NB4 (cell line): Measurements from ENCODE around the gene CD46.

ENCODE experiments used
- MAX ChIP-seq: IDR thresholded peaks from 2 replicates; pipeline ENCODE4 v1.6.1; 2011; ENCODE audit warnings: low read depth, low read length
- MYC ChIP-seq: IDR thresholded peaks from 2 replicates; pipeline ENCODE4 v1.6.1; 2011; ENCODE audit warnings: low read depth, low read length
- POLR2A ChIP-seq: IDR thresholded peaks from 2 replicates; pipeline ENCODE4 v1.6.1; 2011; ENCODE audit warnings: mild to moderate bottlenecking; ENCODE audit not compliant: insufficient read length; ENCODE audit errors: extremely low read depth
- TF ChIP-seq, protein P1 (sequence below): IDR thresholded peaks from one replicate; pipeline ENCODE4 v1.5.1; 2012; ENCODE audit warnings: low read depth, low read length

DNA sequence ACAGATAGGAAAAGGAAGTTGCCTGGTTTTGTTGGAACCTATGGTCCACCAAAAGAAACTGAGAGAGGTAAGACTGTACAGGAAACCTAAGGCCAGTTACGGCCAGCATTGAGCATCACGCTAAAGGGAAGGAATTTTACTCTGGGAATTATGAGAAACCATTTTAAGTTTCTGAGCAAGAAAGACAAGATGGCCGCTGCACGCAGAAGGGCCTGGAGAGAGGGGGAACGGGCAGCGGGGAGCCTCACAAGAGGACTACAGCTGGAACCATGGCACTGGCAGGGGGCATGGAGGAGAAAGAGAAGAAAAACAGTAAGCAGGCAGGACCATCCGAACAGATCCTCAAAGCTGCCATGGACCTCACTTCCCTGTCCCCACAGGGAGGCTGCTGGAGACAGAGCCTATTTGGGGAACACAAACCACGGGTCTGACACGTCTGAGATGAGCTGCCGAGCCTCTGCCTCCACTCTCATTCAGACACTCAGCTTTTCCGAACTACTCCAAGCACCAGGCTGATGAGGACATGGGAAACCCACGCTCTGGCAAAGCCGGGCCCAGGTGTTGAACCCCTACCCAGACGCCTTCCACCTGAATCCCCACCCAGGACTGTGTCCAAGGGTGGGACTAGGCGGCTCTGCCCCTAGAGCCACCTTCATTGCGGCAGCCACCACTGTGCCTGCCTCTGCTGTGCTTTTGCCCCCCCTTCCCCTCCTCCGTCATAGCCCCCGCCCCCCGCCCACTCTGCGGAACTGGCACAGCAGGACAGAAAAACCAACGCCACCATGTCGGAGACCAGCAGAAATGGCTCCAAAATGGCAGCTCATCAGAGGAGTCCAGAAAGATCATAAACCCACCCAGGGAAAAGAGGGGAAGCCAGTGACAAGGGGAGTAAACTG is 69.0 kb downstream of the CD46 start:
- TF ChIP-seq, protein P1, sequence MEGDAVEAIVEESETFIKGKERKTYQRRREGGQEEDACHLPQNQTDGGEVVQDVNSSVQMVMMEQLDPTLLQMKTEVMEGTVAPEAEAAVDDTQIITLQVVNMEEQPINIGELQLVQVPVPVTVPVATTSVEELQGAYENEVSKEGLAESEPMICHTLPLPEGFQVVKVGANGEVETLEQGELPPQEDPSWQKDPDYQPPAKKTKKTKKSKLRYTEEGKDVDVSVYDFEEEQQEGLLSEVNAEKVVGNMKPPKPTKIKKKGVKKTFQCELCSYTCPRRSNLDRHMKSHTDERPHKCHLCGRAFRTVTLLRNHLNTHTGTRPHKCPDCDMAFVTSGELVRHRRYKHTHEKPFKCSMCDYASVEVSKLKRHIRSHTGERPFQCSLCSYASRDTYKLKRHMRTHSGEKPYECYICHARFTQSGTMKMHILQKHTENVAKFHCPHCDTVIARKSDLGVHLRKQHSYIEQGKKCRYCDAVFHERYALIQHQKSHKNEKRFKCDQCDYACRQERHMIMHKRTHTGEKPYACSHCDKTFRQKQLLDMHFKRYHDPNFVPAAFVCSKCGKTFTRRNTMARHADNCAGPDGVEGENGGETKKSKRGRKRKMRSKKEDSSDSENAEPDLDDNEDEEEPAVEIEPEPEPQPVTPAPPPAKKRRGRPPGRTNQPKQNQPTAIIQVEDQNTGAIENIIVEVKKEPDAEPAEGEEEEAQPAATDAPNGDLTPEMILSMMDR = no peak
- TF ChIP-seq POLR2A (no peak), MAX (no peak), MYC (no peak)
